GM21529 (cell line): ENCODE measurements around the gene WDR75.
A peak's percentile ranks its signal among the peaks of the same experiment; 100 is the strongest.
"Not testable (repeated sequence)": the region's sequence is repeated elsewhere in the genome, so short reads cannot be mapped to it uniquely, and the experiment has no call there.

ENCODE experiments used
- ATAC-seq: cut with Tn5 transposase; IDR thresholded peaks from one replicate; pipeline ENCODE4 v1.9.1; 2021; ENCODE audit not compliant: unreplicated experiment

Gene WDR75

DNA sequence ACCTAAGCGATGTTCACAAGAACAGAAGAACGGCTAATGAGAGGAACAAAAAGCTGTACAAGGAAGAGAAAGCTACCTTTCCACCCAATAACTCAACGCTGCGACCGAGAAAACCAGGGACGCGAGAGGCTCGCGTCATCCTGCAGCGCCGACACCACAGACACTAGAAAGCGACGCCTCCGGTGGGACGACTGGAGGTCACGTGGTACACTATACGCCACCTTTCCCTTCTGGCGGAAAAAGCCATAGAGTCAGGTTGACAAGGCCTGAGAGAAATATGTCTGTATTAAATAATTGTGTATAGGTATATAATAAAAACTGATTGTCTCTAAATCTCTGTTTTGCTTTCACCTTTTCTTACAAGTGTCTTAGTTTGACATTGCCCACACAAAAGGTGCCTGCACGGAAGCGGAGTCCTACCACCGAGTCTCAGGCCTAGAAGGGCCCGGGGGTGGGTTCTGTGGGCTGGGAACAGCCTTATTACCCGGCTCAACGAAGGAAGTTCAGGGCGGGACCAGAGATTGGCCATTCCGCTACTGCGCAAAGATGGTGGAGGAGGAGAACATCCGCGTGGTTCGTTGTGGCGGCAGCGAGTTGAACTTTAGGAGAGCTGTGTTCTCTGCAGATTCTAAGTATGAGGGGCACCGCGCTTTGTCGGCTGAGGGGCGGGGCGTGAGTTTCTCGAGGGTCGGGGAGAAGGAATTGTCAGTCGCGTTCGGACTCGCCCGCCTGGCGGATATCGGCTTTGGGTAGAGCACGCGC is at the start of gene WDR75:
Gene WDR75 (plus strand): TSS at position 528 of the 762 bp plus-strand sequence. CDS start 19 bp downstream, at position 547.
- peak; percentile 86 for ATAC-seq

- no peak for ATAC-seq
These were observed 47.7 kb upstream of the WDR75 start for GRCh38 chr2:189393440-189394111.

DNA sequence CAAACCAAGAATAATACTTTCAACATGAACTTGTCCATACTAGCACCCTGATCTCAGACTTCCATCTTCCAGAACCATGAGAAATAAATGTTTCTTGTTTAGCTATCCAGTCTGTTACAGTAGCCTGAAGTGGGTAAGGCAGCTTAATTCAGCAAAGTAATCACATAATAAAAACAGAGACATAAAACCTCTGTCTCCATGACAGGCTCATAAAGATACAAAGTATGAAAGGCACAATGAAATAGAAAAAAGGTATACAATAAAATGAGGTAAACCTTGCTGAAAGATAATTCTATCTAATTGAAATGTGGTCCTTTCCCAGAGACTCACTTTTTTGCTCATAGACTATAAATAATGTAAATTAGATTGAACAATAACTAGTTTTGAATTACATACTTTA is 46.7 kb upstream of the WDR75 start:
- no peak for ATAC-seq

DNA sequence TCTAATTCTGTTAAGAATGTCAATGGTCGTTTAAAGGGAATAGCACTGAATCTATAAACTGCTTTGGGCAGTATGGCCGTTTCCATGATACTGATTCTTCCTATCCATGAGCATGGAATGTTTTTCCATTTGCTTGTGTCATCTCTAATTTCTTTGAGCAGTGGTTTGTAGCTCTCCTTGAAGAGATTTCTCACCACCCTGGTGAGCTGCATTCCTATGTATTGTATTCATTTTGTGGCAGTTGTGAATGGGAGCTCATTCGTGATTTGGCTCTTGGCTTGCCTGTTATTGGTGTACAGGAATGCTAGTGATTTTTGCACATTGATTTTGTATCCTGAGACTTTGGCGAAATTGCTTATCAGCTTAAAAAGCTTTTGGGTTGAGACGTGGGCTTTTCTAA is 38.3 kb upstream of the WDR75 start:
- no peak for ATAC-seq

GRCh38 chr2:189406586-189407233 is 34.6 kb upstream of the WDR75 start:
- ATAC-seq: no peak

GRCh38 chr2:189407281-189408209 is 33.7 kb upstream of the WDR75 start:
- no peak for ATAC-seq

- no peak for ATAC-seq
These were observed 33.0 kb upstream of the WDR75 start for GRCh38 chr2:189408294-189408693.

DNA sequence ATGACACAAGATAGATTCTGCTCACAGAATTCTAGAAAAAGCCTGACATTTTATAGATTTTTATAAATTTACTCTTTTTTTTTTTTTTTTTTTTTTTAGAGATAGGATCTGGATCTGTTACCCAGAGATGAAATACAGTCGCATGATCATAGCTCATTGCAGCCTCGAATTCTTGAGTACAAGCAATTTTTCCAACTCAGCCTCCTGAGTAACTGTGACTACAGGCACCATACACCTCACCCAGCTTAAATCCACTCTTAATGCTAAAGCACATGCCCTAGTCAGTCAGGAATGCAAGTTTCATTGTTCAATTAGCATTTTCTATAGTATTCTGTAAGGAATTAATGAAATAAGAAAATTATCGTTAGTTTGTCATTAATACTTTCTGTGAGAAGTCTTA is 32.1 kb upstream of the WDR75 start:
- no peak for ATAC-seq

DNA sequence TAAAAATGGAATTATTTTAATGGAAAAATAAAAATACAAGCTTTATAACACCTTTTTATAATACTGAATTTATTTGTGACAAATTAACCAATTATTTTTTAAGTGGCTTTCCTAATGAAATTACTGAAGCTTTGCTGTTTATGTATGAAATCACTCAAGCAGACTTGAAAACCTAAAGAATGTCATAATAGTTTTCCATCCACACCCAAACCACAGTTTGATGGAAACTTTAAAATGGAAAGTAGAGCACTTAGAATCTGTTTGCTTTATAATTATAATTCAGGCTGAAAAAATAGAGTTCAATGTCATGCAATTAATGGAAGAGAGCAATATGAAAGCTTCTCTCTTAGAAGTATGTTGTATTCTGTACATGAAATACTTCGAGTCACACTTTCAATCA is 31.6 kb upstream of the WDR75 start:
- no peak for ATAC-seq

DNA sequence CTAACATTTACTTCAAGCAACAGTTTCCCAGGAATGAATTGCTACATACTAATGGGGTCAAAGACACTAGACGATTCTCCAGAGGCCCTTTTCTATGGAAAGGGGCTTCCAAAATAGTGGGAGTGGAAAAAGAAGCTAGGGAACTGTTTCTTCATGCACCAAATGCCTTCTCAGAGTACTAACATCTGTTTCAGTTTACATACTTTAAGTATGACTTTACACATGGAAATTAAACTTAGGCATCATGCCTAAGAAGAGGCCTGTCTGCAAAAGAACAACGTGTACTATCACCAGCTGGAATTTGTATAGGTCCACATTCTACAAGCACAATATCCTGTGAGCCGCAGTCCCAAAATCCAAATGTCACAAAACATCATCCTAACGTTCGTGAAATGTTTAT is 29.4 kb upstream of the WDR75 start:
- no peak for ATAC-seq

GRCh38 chr2:189412330-189412953 is 28.8 kb upstream of the WDR75 start:
- ATAC-seq: peak; percentile 80

DNA sequence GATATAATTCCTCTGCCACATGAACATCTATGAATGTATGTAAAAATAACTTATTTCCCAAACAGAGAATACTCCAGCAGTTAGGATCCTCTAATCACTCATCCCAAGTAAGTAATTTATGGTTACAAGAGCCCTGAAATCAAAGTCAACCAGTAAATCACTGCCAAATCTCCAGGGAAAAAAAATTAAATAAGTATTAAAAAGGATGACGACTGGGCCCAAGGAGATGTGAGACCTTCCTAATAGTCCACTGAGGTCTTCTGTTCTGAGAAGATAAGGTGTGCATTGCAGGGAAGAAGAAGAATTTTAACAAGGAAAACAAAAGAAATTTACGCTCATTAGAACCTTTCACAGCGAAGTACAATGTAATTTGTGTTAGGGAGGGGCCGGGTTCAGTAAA is 28.0 kb upstream of the WDR75 start:
- no peak for ATAC-seq

DNA sequence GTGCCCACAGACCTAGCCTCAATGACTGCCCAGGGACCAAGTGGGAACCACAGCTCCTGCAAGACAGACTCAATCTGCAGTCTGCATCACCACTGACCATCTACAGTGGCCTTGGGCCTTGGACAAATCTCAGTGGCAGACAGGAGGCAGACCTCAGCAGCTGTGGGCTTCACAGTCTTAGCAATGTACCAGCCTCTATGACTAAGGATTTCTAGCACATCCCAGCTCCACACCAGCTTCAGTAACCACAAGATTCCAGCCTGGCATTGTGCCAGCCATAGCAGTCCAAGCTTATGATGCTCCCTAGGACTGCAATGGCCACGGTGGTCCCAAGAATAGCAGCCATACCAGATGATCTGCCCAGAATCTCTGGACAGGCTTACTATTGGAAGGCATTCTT is 19.6 kb upstream of the WDR75 start:
- ATAC-seq: no peak

GRCh38 chr2:189424961-189425360 is 16.3 kb upstream of the WDR75 start:
- no peak for ATAC-seq

DNA sequence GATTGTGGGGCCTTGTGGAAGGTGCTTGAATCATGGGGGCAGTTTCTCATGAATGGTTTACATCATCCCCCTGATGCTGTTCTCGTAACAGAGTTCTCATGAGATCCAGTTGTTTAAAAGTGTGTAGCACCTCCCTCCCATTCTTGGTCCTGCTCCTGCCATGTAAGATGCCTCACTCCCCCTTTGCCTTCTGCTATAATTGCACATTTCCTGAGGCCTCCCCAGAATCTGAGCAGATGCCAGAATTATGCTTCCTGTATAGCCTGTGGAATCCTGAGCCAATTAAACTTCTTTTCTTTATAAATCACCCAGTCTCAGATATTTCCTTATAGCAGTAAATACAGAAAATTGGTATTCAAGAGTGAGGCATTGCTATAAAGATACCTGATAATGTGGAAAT is 15.6 kb upstream of the WDR75 start:
- ATAC-seq: no peak

DNA sequence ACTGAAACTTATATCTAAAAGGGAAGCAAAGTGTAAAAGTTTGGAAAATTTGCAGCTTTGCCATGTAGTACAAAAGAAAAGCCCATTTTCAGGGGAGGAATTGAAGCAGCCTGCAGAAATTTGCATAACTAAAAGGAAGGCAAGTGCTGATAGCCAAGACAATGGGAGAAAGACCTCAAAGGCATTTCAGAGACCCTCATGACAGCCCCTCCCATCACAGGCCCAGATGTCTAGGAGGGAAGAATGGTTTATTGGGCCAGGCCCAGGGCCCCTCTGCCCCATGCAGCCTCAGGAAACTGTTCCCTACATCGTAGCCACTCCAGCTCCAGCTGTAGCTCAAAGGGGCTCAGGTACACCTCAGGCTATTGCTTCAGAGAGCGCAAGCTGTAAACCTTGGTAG is 14.4 kb upstream of the WDR75 start:
- no peak for ATAC-seq

DNA sequence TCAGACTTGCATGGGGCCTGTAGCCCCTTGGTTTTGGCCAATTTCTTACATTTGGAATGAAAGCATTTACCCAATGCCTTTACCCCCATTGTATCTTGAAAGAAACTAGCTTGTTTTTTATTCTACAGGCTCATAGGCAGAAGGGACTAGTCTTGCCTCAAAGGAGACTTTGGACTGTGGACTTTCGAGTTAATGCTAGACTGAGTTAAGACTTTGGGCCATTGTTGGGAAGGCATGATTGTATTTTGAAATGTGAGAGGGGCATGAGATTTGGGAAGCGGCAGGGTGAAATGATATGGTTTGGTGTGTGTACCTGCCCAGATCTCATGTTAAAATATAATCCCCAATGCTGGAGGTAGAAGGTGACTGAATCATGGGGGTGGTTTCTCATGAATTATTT is 13.4 kb upstream of the WDR75 start:
- ATAC-seq: no peak

GRCh38 chr2:189430448-189430847 is 10.8 kb upstream of the WDR75 start:
- not testable (repeated sequence) for ATAC-seq

GRCh38 chr2:189435803-189436202 is 5.5 kb upstream of the WDR75 start:
- ATAC-seq: not testable (repeated sequence)

DNA sequence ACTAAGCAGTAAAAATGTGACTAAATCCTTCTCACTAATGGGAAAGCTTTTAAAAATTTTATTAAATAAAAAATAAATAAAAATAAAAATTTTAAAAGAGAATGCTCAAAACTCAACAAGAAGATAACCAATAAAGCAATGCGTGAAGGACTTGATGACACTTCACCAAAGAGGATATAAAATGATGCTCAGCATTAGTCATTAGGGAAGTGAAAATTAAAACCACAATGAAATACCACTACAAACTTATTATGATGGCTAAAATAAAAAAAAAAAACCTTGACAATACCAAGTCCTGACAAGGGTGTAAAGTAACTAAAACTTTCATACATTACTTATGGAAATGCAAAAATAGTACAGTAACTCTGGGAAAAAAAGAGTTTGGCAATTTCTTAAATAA is 3.3 kb upstream of the WDR75 start:
- ATAC-seq: no peak

- no peak for ATAC-seq
These were observed 1.9 kb upstream of the WDR75 start for GRCh38 chr2:189439342-189439741.
